HG03139 (cell line): Measurements from ENCODE around the gene COPS7B.

Experiments
- ATAC-seq: cut with Tn5 transposase; IDR thresholded peaks from one replicate; pipeline ENCODE4 v1.9.1; 2021; ENCODE audit not compliant: unreplicated experiment

The COPS7B gene

DNA sequence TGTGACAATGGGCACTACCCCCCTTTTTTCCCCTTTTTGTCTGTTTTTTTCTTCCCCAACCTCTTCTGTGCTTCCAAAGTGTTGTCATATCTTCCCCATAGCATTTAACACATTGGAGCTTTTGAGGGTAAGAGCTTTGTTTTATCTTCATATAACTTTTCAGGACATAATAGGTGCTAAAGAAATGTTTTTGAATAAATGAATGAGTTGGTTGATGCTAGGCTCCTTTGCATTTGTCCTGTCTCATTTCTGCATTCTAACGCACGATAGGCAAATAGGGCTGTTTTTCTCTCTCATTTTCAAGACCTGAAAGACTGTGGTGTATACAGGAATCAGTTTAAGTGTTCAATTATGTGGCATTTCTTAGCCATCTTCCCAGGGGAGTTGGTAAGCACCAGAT, 832 bp upstream of the COPS7B start:
- no peak for ATAC-seq

DNA sequence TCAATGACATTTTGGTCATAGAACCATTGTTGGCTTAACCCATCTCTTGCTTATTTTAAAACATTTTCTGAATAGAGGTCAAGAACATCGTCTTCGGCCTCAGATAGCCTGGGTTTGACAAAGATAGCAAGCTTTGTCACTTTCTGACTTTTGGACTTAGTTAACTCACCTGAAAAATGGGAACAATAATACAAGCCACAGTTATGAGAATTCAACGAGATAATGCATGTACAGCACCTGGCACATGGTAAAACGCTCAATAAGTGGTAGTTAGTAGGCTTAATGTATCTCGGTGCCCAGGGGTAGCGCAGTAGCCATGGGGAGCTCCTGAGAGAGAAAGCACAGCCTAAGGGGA, 446 bp upstream of the COPS7B start:
- no peak for ATAC-seq

DNA sequence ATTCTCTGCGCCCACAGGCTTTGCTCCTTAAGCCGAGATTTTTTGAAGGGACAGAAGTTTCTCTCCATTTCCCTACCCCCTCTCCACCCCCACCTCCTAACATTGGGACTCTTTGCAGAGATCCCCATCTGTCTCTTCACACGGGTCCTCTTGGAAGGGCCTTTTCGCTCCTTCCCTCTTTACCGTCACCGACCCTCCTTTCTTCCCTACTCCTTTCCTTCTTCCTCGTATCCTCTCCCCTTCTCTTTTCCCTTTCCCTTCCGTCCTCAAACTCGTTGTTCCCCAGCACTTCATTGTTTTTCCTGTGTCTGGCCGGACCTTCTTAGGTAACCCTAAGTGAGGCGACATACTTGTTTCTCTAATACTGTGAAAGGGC, 660 bp downstream of the COPS7B start:
- no peak for ATAC-seq

DNA sequence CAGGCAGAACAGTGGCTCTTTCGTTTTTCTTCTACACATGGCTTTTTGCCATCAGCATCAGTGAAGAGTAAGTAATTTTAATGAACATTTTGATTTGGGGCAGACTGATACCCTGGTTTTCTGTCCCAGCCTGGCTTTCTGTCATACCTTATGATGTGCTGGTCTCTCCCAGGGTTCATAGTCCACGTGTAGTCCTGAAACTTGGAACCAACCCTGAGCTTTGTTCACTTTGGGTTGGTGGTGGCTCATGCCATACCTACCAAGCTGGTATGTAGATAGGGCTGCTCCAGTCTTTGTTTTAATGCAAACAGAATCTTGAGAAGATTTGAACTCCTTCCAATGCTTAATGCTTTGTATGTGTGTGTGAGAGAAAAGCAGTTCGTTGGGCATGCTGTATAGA, 4.9 kb downstream of the COPS7B start:
- no peak for ATAC-seq

DNA sequence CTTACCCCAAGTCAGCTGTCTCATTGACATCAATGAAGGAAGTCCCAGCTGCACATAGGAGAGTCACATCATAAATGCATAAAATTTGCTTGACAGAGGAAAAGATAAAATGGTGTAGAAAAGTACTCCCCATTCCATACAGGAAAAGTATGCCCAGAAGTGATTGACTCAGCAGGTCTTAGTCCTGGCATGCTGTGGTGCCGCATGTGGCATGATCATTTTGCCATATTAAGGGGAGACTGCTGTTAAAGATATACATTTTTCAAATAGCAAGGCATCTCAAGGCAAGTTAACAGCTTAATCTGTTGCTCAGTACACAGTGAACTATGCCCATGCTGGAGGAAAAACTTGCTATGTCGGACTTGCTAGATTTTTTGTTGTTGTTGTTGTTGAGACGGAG, 8.1 kb downstream of the COPS7B start:
- no peak for ATAC-seq

DNA sequence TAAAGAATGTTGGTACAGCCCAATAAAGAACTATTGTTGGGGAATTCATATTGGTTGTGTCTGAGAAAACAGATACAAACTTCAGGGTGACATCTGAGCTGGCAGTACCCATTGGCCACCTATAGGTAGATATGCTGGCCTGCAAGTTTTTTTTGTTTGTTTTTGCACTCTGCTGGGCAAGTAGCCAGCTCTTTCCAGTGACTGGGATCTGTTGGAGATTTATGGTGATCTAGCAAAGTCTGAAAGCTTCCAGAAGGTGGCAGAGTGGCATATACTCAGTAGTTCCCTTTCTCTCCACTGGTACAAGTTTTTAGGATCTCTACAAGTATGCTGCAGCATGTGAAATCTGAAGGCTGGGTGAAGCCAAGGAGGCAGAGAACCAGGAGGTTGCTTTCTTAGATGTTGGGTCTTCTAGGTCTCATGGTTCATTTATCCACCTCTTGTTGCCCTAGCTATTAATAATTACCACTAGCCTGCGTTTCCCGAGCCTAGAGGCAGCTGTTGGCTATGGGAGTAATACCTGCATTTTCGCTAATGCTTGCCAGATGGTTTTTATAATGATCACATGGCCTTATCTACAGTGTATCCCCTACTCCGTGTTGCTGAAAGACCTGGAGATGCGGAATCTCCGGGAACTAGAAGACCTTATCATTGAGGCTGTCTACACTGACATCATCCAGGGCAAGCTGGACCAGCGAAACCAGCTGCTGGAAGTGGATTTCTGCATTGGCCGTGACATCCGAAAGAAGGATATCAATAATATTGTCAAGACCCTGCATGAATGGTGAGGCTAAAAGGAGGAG, 9.5 kb downstream of the COPS7B start:
- ATAC-seq: no peak

DNA sequence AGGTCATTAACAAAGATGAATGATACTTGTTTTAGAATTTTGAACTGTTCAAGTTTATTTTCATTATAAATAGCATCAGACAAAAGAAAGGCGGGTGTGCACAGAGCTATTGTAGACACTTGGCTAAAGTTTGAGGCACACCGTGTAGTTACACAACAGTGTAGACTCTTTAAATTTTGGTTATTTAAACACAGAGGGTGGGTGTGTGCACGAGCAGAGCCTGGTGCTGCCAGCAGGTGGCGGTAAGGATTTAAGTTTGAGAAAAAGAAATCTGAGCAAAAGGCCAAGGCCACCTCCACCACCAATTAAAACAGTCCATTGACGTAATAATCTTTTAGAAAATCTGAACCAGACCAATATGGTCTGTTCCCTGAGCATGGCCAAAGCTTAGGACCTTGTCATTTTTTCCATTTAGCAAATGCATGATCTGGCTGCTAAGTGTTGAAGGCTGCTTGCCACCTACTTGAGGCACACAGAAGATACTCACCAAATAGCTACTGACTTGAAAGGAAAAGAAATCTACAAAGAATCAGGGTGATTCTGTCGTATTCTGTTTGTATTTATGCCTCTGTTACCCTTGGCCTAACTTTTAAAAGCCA, 14.3 kb downstream of the COPS7B start:
- no peak for ATAC-seq

DNA sequence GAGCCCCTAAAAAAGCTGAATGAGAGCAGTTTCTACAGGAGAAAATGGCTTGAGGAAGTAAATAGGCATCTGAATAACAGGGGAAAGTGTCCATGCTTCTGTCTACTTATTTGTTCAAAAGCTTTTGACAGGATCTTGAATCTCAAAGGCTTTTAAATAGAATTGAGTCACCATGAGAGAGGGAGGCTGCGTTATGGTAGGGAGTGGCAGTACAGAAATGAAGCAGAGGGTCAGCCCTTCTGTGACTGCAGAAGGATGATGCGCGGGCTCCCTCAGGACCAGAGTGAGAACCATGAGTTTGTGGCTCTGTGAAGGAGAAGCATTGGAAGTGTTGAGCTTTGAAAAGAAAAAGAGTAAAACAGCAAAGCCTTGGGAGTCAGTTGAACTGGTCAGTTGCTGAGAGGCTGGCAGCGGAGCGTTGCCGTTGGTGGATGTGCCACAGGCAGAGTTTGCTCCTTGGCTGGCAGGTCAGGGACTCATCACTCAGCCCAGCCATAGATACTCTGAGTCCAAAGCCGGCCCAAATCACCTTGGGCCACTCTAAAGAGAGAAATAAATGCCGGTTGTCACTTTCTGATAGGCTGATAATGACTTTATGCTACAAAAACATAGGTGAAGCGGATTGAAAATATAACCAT, 17.4 kb downstream of the COPS7B start:
- ATAC-seq: no peak

DNA sequence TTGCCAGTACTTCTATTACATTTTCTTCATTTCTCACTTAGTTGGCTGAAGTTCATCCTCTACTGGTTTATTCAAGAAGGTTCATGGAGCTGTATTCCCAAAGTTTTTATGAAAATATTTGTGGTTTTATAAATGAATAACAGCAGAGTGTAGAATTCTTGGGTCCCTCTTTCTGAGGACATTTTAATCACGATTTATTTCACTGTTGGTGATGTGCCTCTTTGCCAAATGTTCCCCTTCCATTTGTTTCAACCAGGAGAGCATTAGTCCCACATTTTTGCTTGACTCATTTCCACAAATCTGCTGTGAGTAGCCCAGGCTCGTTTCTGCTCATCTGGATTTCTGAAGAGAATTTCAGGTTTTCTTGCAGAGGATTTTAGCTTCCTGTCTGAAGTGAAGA, 20.8 kb downstream of the COPS7B start:
- no peak for ATAC-seq

DNA sequence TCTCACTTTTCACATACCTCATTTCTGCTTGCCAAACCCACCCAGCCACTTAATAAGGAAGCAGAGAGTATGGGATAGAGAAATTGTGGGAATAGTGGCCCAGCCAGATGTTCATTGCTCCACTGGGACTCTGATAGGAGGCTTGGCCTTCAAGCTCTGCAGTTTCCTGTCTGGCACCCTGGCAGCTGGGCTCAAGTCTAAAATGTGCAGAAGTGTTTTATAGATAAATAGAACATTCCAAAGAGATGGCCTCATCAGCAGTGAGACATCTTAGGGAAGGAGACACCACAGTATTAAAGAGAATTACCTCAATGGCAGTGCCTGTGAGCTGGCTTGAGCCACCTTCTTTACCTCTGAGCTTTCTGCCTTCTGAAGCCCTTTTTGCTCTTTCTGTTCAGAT, 24.7 kb downstream of the COPS7B start:
- no peak for ATAC-seq

DNA sequence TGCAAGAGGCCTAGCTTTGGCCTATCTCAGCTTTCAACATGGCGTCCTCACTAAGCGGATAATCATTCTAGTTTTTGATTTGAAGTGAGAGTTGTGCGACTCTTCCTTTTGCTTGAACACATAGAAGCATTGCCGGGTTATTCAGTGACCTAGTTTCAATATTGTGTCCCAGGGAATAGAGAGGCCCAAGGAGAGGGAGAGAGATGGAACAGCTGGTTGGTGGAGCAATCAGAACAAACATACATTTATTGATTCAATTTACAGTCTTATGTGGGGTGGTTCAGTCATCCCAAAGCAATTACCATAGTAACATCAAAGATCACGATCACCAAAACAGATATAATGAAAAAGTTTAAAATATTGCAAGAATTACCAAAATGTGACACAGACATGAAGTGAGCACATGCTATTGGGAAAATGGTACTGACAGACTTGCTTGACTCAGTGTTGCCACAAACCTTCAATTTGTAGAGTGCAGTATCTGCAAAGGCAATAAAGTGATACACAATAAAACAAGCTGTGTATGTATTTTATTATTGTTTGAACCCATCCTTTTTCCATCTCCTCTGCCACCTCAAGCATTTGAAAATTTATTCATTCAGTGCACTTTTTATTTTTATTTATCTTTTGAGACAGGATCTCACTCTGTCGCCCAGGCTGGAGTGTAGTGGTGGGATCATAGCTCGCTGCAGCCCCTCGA, 30.2 kb downstream of the COPS7B start:
- no peak for ATAC-seq

DNA sequence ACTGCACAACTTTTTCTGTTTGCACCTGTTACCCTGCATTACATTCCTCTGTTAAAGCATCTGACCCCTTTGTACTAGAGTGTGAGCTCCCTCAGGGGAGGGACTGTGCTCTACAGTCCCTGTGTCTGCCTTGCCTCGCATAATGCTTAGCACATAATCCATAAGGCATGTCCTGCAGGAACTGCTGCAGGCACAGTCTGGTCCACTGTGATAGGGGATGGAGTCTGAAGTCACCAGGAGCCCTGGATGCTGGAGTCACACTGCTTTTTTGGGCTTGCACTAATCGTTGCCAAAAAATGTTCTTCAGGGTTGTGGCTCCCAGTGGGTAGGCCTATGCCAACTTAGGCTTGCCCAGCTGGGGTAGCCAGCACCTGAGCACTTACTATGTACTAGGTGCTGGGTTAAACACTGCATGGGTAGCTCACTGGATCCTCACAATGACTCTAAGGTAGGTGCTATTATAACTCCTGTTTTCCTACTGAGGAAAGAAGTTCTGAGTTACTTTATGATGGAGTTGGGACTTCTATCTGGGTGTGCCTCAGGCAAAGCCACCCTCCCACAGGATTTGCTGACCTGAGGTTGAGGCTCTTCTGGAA, 33.3 kb downstream of the COPS7B start:
- no peak for ATAC-seq

DNA sequence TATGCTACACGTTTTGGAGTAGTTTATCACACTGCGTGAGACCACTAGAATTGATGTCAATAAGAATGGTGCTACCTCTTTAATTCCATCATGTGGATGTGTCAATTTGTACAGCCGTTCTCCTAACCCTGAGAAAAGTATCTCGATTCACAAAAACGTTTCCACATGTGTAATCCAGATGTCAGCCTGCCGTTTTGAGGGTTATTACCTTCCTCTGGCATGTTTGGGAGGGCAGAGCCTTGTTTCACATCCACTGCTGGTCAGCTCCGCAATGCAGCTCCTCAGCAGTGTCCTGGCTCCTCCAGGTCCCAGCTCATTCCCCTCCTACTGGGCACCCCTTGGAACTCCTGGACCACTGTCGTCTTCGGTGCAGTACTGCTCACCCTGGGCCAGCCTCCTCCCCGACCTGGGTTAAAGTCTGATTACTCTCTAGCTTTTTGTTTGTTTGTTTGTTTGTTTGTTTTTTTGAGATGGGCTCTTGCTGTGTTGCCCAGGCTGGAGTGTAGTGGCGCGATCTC, 34.6 kb downstream of the COPS7B start:
- ATAC-seq: no peak

DNA sequence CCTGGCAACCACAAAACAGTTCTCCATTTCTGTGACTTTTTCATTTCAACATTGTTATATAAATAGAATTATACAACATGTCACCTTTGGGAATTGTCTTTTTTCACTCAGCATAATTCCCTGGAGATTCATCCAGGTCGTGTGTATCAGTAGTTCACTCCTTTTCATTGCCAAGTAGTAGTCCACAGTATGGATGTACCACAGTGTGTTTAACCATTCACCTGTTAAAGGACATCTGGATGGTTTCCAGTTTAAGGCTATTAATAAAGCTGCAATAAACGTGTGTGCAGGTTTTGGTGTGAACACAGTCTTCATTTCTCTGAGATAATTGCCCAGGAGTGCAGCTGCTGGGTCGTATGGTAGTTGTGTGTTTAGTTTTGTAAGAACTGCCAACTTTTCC, 35.7 kb downstream of the COPS7B start:
- no peak for ATAC-seq

DNA sequence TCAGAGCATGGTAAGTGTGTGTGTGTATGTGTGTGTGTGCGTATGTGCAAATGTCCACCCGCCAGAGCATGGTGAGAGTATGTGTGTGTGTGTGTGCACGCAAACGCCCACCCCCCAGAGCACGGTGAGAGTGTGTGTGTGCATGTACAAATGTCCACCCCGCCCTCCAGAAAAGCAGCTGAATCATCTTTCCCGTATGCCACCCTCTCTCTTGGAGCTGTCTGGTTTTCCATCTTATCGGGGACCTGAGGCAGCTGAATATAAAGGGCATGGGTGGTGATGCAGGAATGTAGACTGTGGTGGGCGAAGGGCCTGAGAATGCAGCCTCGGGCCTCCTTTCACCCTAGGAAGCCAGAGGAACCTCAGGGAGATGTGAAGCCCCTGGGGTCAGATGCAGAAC, 66.9 kb downstream of the COPS7B start:
- ATAC-seq: no peak

DNA sequence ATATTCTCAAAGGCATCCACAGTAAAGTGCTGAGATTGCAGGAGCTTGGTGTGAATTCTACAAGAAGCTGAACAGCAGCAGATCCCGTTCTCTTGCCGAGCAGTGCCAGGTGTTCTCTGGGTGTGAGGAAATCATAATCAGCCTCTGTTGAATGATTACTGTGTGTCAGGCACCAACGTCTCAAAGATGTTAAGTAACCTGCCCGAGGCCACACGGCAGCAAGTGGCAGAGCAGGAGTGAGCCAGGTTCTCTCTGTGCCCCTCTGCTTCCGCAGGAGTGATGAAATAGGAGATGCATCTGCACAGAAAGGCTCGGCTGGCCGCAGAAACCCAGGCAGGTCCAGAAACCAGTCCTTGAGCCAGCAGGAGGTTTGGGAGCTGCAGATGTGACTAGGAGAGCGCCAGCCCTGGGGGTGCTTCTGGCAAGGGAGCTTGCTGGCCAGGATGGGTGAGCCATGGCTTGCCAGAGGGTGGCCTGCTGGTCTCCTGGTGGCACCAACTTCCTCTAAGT, 68.4 kb downstream of the COPS7B start:
- ATAC-seq: no peak

DNA sequence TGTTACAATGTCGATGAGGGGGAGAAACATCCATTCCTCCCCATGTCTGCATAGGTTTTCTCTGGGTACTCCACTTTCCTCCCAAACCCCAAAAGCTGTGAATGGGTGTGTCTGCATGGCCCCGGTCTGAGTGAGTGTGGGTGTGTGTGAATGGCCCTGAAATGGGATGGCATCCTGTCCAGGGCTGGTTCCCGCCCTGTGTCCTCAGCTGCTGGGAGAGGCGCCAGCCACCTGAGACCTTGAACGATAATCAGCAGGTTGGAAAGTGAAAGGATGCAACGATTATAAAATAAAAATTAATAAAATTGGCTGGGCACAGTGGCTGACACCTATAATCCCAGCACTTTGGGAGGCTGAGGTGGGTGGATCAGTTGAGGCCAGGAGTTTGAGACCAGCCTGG, 70.7 kb downstream of the COPS7B start:
- ATAC-seq: no peak
